Fibroblast of pulmonary artery (primary cell): ENCODE measurements around the gene ROR1.
A peak's percentile ranks its signal among the peaks of the same experiment; 100 is the strongest.

Experiments used
- DNase-seq: peaks from one replicate; pipeline ENCODE4 v3.0.0-alpha.2; 2010; ENCODE audit warnings: low read depth
- H3K4me3 ChIP-seq: replicated peaks from 2 replicates; pipeline ENCODE4 v1.5.1; 2011; ENCODE audit warnings: low read depth, mild to moderate bottlenecking, control low read depth, low read length, moderate library complexity
- TF ChIP-seq, protein P1 (sequence below): IDR thresholded peaks from 2 replicates; pipeline ENCODE4 v1.5.1; 2011; ENCODE audit warnings: mild to moderate bottlenecking, control low read depth, low read length, inconsistent platforms; ENCODE audit errors: missing control alignments

ROR1 gene

GRCh38 chr1:64060611-64061302 is 286.9 kb downstream of the ROR1 start:
- TF ChIP-seq, protein P1, sequence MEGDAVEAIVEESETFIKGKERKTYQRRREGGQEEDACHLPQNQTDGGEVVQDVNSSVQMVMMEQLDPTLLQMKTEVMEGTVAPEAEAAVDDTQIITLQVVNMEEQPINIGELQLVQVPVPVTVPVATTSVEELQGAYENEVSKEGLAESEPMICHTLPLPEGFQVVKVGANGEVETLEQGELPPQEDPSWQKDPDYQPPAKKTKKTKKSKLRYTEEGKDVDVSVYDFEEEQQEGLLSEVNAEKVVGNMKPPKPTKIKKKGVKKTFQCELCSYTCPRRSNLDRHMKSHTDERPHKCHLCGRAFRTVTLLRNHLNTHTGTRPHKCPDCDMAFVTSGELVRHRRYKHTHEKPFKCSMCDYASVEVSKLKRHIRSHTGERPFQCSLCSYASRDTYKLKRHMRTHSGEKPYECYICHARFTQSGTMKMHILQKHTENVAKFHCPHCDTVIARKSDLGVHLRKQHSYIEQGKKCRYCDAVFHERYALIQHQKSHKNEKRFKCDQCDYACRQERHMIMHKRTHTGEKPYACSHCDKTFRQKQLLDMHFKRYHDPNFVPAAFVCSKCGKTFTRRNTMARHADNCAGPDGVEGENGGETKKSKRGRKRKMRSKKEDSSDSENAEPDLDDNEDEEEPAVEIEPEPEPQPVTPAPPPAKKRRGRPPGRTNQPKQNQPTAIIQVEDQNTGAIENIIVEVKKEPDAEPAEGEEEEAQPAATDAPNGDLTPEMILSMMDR: no peak
- peak; percentile 75 for DNase-seq
- no peak overlapping the region for H3K4me3 ChIP-seq

- TF ChIP-seq, protein P1: no peak
- DNase-seq: no peak
- H3K4me3 ChIP-seq: no peak overlapping the region
Observed at GRCh38 chr1:64061430-64062104, 287.8 kb downstream of the ROR1 start.

- TF ChIP-seq, protein P1: no peak
- DNase-seq: no peak
- no peak overlapping the region for H3K4me3 ChIP-seq
Observed at GRCh38 chr1:64062529-64062928, 288.7 kb downstream of the ROR1 start.

- H3K4me3 ChIP-seq: no peak overlapping the region
- DNase-seq: peak; percentile 66
- TF ChIP-seq, protein P1: no peak
Observed at GRCh38 chr1:64062941-64063581, 289.2 kb downstream of the ROR1 start.

DNA sequence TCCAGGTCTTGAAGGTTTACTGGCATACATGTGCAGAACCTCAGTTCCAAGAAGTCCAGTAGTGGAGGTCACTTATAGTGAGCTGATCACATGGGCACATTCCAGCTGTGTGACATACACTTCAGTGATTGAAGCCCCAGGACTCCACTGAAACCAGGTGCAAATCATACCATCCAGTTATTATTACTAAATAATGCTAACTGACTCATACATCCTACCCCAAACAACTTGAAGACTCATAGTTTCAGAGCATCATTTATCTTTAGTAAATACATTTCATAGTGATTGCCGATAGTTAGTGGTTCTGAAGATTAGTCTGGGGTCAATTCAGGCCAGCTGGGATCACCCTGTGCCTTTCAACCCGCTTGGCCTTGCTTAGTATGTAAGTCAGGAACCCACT is 291.8 kb downstream of the ROR1 start:
- H3K4me3 ChIP-seq: no peak overlapping the region
- TF ChIP-seq, protein P1: no peak
- no peak for DNase-seq

- H3K4me3 ChIP-seq: no peak overlapping the region
- peak; percentile 81 for DNase-seq
- TF ChIP-seq, protein P1: no peak
Observed at GRCh38 chr1:64072089-64072793, 298.4 kb downstream of the ROR1 start.
